ENCODE data around the gene DLGAP1. TPM values are rescaled to one million over a fixed set of nuclear protein-coding genes. Genes with fewer than 3 reads are reported as not detected.
A peak's percentile ranks its signal among the peaks of the same experiment; 100 is the strongest.

DLGAP1 gene
- total and polyA plus RNA-seq, 2 donors (not counting 1 experiment from before 2014, with no cell fraction given), result 0.07 to 0.61 TPM

DNA sequence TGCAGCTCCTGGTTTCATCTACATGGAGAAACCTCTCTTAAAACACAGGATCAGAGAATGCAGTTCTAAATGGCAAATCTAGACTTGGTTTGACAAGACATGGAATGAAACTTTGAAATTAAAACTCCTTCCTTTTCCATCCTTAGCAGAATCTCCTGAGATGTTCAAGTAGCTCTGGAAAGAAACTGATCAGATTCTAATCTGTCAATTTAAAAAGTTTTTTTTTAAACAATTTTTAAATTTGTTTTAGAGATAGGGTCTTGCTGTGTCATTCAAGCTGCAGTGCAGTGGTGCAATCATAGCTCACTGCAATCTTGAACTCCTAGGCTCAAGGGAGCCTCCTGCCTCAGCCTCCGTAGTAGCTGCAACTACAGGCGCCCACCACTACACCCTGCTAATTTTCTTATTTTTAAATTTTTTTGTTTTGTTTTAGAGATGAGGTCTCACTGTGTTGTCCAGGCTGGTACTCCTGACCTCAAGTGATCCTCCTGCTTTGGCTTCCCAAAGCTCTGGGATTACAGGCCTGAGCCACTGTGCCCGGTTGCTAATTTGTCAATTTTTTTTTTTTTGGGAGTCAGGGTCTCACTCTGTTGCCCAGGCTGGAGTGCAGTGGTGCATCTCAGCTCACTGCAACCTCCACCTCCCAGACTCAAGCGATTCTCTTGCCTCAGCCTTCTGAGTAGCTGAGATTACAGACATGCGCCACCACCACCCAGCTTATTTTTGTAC lies 788.4 kb downstream of the DLGAP1 start:
- no peak overlapping the region for H3K4me2 ChIP-seq (replicated peaks; ENCODE audit: low read depth, low read length, poor library complexity, severe bottlenecking)
- intact Hi-C loops (cut with micrococcal nuclease), result loop anchor here (1.0 to 5.0 kb wide), 6 partner anchors 72 to 734 kb away; no protein-coding TSS in a partner anchor

More for the DNA sequence above, 788.4 kb downstream of the DLGAP1 start:
- WGBS (ENCODE audit: insufficient coverage), result 80% methylated on average over 1 of the region's 5 CpGs
- Histone ChIP-seq H3K36me3 (replicated peaks in 1 of 2; ENCODE audit: control extremely low read depth in 1 of 2, control insufficient read depth in 1 of 2, extremely low read depth in 1 of 2, insufficient read depth in 2 of 2, low read length in 1 of 2) (no peaks in the 10 kb centered on the region), H4K20me1 (ENCODE audit: control insufficient read depth, insufficient read depth, low read length, poor library complexity, severe bottlenecking) (no peaks in the 10 kb centered on the region), H3K9me3 (ENCODE audit: control extremely low read depth in 1 of 3, control insufficient read depth in 2 of 3, insufficient read depth in 1 of 3, low read length in 2 of 3) (no peaks in the 10 kb centered on the region), H3K27me3 (replicated peaks in 1 of 4; ENCODE audit: control extremely low read depth in 1 of 4, control insufficient read depth in 3 of 4, insufficient read depth in 4 of 4, low read length in 3 of 4) (no peaks in the 10 kb centered on the region), H3K27ac (ENCODE audit: low read length in 2 of 2) (no peak overlapping the region), H3K4me1 (ENCODE audit: control insufficient read depth in 2 of 2, insufficient read depth in 2 of 2, low read length in 2 of 2) (peaks cover 5 to 8% of the 10 kb centered on the region in 2 donors), H2AFZ (ENCODE audit: insufficient read depth, low read depth, low read length, poor library complexity, severe bottlenecking) (no peak overlapping the region), H3K79me2 (ENCODE audit: control insufficient read depth, insufficient read depth, low read length) (no peaks in the 10 kb centered on the region), H3K4me3 (ENCODE audit: control extremely low read depth in 1 of 5, extremely low read depth in 1 of 5, insufficient read depth in 1 of 5, low read depth in 2 of 5, low read length in 4 of 5) (no peak overlapping the region), H3K9ac (ENCODE audit: low read length) (no peak overlapping the region)
- Mint-ChIP-seq H3K27ac (no peak overlapping the region), H3K4me1 (peaks cover 12% of the 10 kb centered on the region), H3K27me3 (no peaks in the 10 kb centered on the region), H3K9me3 (ENCODE audit: insufficient read depth) (no peaks in the 10 kb centered on the region), H3K4me3 (no peak overlapping the region)
- ATAC-seq (ENCODE audit: low read depth) (peak; percentile 24), DNase-seq (no peak)
- CTCF ChIA-PET, result interaction anchor here (0.6 to 10.7 kb wide), 73 partner anchors 9 to 747 kb away, joined by 3 to 430 read pairs (median 5); partner anchors contain the start of genes MYL12A and MYL12B
- TF ChIP-seq, protein P1, sequence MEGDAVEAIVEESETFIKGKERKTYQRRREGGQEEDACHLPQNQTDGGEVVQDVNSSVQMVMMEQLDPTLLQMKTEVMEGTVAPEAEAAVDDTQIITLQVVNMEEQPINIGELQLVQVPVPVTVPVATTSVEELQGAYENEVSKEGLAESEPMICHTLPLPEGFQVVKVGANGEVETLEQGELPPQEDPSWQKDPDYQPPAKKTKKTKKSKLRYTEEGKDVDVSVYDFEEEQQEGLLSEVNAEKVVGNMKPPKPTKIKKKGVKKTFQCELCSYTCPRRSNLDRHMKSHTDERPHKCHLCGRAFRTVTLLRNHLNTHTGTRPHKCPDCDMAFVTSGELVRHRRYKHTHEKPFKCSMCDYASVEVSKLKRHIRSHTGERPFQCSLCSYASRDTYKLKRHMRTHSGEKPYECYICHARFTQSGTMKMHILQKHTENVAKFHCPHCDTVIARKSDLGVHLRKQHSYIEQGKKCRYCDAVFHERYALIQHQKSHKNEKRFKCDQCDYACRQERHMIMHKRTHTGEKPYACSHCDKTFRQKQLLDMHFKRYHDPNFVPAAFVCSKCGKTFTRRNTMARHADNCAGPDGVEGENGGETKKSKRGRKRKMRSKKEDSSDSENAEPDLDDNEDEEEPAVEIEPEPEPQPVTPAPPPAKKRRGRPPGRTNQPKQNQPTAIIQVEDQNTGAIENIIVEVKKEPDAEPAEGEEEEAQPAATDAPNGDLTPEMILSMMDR (IDR thresholded peaks at IDR 0.05), result peak; percentile 50
- TF ChIP-seq EZH2 (IDR thresholded peaks at IDR 0.05; ENCODE audit: borderline replicate concordance, insufficient read depth, low read depth, low read length, poor library complexity, severe bottlenecking), result no peak
- POLR2A ChIA-PET, result interaction anchor here (0.6 to 1.3 kb wide), 3 partner anchors 73 to 390 kb away, joined by 3 to 9 read pairs (median 3); no protein-coding TSS in a partner anchor
